Measurements from ENCODE around the gene HOXC13. TPM values are rescaled to one million over a fixed set of nuclear protein-coding genes. Genes with fewer than 3 reads are reported as not detected.

HOXC13 gene
- total RNA-seq, 2 experiments from 2014 or later = not detected

DNA sequence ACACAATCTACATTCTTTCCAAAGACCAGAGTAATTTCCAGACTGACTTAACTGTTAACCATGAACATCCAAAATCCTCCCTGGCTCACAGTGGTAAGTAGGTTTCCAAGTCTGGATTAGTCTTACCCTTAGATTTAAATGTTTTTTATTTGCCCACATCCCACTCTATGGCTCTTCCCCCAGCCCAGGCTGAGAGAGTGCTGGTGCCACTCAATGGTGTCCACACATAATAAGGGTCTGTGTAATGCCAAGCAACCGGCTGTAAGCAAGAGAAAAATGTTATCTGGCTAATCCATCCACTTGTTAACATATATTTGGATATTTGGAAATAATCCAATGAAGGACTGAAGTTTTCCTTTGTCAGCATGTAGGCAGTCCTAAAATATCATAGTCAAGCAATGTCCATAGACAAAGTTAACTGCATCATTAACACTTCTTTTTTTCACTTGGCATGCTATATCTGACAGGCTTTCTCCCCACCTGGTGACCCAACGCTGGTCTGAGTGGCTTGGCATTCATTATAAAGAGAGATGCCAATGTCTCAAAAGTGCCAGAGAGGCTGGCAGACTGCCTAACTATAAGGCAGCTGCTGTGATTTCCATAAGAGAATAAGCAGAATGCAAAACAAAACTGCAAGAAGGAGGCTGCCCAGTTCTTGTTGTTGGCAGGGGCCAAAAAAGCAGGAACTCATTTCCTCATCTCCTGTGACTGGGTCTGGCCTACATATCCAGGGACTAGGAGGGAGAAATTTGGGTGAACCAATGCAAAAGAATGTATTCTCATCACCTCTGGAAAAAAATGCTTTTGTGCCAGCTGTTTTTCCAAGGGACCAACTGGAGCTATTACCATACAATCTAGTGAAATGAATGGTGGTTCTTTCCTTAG is 13.9 kb upstream of the HOXC13 start:
- Histone ChIP-seq H3K27me3 (ENCODE audit: control insufficient read depth in 1 of 2, insufficient read depth in 2 of 2, low read length in 2 of 2) (peaks cover 76 to 89% of the 10 kb centered on the region in 2 experiments), H3K9me3 (ENCODE audit: control insufficient read depth in 1 of 2, insufficient read depth in 1 of 2, low read length in 2 of 2) (peaks cover 0 to 12% of the 10 kb centered on the region in 2 experiments), H3K27ac (ENCODE audit: low read depth in 1 of 2, low read length in 2 of 2) (no peak overlapping the region), H3K4me3 (ENCODE audit: low read length) (no peak overlapping the region), H3K36me3 (ENCODE audit: insufficient read depth, low read length) (no peaks in the 10 kb centered on the region), H3K4me1 (ENCODE audit: insufficient read depth, low read length) (peaks cover 10% of the 10 kb centered on the region)
- DNase-seq (no peak), ATAC-seq (ENCODE audit: poor library complexity) (no peak)
- H3K27ac Mint-ChIP-seq = no peak overlapping the region
- intact Hi-C loops (cut with DNase I, micrococcal nuclease) = no loop called here
- no peaks in the 10 kb centered on the region for H3K9me3 Mint-ChIP-seq
- H3K4me3 Mint-ChIP-seq = no peak overlapping the region
- ChIA-PET CTCF (no interaction called here), POLR2A (no interaction called here)
- peaks cover 92% of the 10 kb centered on the region for H3K27me3 Mint-ChIP-seq
- no peaks in the 10 kb centered on the region for H3K4me1 Mint-ChIP-seq (ENCODE audit: low read depth)
- no peaks in the 10 kb centered on the region for H3K36me3 Mint-ChIP-seq (ENCODE audit: low read depth)
- TF ChIP-seq, protein P1, sequence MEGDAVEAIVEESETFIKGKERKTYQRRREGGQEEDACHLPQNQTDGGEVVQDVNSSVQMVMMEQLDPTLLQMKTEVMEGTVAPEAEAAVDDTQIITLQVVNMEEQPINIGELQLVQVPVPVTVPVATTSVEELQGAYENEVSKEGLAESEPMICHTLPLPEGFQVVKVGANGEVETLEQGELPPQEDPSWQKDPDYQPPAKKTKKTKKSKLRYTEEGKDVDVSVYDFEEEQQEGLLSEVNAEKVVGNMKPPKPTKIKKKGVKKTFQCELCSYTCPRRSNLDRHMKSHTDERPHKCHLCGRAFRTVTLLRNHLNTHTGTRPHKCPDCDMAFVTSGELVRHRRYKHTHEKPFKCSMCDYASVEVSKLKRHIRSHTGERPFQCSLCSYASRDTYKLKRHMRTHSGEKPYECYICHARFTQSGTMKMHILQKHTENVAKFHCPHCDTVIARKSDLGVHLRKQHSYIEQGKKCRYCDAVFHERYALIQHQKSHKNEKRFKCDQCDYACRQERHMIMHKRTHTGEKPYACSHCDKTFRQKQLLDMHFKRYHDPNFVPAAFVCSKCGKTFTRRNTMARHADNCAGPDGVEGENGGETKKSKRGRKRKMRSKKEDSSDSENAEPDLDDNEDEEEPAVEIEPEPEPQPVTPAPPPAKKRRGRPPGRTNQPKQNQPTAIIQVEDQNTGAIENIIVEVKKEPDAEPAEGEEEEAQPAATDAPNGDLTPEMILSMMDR (IDR thresholded peaks at IDR 0.05) = no peak

DNA sequence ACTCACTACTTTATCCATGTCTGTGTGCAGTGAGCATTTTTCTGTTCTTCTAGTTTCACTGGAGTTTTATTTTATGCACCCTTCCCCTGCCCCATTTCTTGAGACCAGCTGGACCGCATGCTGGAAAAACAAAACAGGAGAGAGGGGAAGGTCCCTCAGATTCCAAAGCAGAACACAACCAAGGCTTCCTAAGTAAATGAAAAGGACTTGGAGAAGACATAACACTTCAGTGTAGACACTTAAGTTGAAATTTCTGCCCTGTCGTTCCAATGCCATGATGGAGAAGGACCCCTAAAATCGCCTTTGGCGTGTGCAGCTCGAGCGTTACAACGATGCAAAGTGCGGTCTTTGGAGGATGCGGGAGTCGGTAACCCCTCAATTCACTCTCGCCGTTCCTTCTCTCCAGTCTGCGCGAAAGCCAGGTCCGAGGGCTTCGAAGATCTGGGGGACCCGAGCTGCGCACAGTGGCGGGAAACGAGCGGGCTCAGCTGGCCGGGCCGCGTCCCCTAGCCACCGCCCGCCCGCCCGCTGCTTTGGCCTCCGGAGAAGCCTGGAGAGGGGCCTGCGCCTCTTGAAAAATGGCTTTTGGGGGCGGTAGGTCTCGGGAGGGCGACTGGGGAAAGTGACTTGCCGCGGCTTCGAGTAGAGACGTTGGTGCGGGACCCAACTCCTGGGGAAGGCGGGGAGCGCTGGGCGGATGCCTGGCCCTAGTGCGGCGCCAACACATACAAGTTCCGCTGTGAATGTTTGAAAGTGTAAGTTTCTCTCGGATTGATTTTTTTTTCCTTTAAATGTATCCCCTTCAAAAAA is 11.2 kb upstream of the HOXC13 start:
- Histone ChIP-seq H3K27me3 (ENCODE audit: control insufficient read depth in 1 of 2, insufficient read depth in 2 of 2, low read length in 2 of 2) (peaks cover 87 to 96% of the 10 kb centered on the region in 2 experiments), H3K4me1 (ENCODE audit: insufficient read depth, low read length) (peaks cover 10% of the 10 kb centered on the region), H3K36me3 (ENCODE audit: insufficient read depth, low read length) (no peaks in the 10 kb centered on the region), H3K27ac (ENCODE audit: low read depth in 1 of 2, low read length in 2 of 2) (no peak overlapping the region), H3K4me3 (ENCODE audit: low read length) (no peak overlapping the region), H3K9me3 (ENCODE audit: control insufficient read depth in 1 of 2, insufficient read depth in 1 of 2, low read length in 2 of 2) (peaks cover 0 to 20% of the 10 kb centered on the region in 2 experiments)
- no peak for ATAC-seq (ENCODE audit: poor library complexity)
- no peak overlapping the region for H3K4me3 Mint-ChIP-seq
- TF ChIP-seq, protein P1 (IDR thresholded peaks at IDR 0.05) = no peak
- ChIA-PET POLR2A (no interaction called here), CTCF (no interaction called here)
- intact Hi-C loops (cut with DNase I, micrococcal nuclease) = no loop called here
- no peak for DNase-seq
- H3K9me3 Mint-ChIP-seq = no peaks in the 10 kb centered on the region
- H3K27ac Mint-ChIP-seq = no peak overlapping the region
- H3K4me1 Mint-ChIP-seq (ENCODE audit: low read depth) = no peaks in the 10 kb centered on the region
- no peaks in the 10 kb centered on the region for H3K36me3 Mint-ChIP-seq (ENCODE audit: low read depth)
- peaks cover 96% of the 10 kb centered on the region for H3K27me3 Mint-ChIP-seq

DNA sequence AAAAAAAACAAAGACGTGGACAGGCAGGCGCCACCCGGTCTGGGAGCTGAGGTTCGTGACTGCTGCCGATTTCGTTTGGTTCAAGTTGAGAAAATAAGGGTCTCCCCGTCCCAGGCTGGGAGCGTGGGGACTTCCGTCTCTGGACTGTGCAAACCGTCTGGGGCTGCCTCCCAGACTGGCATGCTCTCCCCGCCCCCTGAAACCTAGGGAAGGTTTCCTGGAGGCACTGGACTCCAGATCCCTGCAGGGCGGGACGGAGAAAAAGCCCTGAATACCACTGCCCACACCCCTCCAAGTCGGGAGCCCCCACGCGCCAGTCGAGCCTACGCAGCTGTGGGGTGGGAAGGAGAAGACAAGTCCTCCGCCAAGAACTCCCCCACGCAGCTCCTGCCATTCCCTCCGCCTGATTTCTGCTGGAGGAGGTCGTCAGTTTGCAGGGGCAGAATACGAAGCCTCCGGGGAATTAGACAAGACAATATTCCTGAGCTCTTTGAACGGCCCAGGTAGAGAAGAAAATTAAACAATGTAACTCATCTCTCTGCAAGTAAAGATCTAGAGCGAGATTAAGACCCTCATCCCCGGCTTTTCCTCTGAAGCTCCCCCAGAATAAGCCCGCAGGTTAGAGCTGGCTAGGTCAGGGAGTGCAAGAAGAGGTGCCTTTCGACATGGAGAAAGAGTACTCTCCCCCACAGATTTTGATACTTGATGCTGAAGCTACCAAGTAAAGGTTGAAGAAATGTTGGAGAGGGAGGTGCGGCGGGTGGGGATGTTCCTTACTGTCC is 10.4 kb upstream of the HOXC13 start:
- TF ChIP-seq, protein P1 (IDR thresholded peaks at IDR 0.05) = no peak
- no peaks in the 10 kb centered on the region for H3K9me3 Mint-ChIP-seq
- H3K27me3 ChIP-seq (ENCODE audit: control insufficient read depth in 1 of 2, insufficient read depth in 2 of 2, low read length in 2 of 2) = peaks cover 89 to 97% of the 10 kb centered on the region in 2 experiments
- H3K36me3 Mint-ChIP-seq (ENCODE audit: low read depth) = no peaks in the 10 kb centered on the region
- POLR2A ChIA-PET = interaction anchor here (1.1 kb wide), 1 partner anchor 10 kb away, joined by 3 read pairs; the partner anchor contains the start of gene HOXC13
- intact Hi-C loops (cut with DNase I, micrococcal nuclease) = no loop called here
- peaks cover 0 to 20% of the 10 kb centered on the region in 2 experiments for H3K9me3 ChIP-seq (ENCODE audit: control insufficient read depth in 1 of 2, insufficient read depth in 1 of 2, low read length in 2 of 2)
- no peaks in the 10 kb centered on the region for H3K4me1 Mint-ChIP-seq (ENCODE audit: low read depth)
- peaks cover 10% of the 10 kb centered on the region for H3K4me1 ChIP-seq (ENCODE audit: insufficient read depth, low read length)
- DNase-seq = no peak
- no peaks in the 10 kb centered on the region for H3K36me3 ChIP-seq (ENCODE audit: insufficient read depth, low read length)
- ATAC-seq (ENCODE audit: poor library complexity) = no peak
- no peak overlapping the region for H3K27ac ChIP-seq (ENCODE audit: low read depth in 1 of 2, low read length in 2 of 2)
- H3K4me3 ChIP-seq (ENCODE audit: low read length) = no peak overlapping the region
- no peak overlapping the region for H3K4me3 Mint-ChIP-seq
- peaks cover 96% of the 10 kb centered on the region for H3K27me3 Mint-ChIP-seq
- CTCF ChIA-PET = no interaction called here
- H3K27ac Mint-ChIP-seq = no peak overlapping the region

Measured in CD4-positive, alpha-beta T cell (primary cell).